OCI-LY7 (cell line): ENCODE results near the gene PCED1B. TPM values are rescaled to one million over a fixed set of nuclear protein-coding genes. Genes with fewer than 3 reads are reported as not detected.

Experiments
- BruUV-seq: library from RNA; stranded (reverse); fragments of 400-500 nt; replicated peaks from 2 replicates; lab custom pipeline; 2021; lab: Mats Ljungman, UMichigan
- CTCF ChIA-PET: fragments of 300-600 bp; sonication (Branson Sonifier 250); formaldehyde crosslinking; loops from one replicate; lab custom pipeline; 2022; ENCODE audit warnings: antibody characterized with exemption; ENCODE audit not compliant: unreplicated experiment; lab: Charles Lee
- POLR2A ChIA-PET: fragments of 300-600 bp; sonication (Branson Sonifier 250); formaldehyde crosslinking; loops from one replicate; lab custom pipeline; 2022; ENCODE audit warnings: antibody characterized with exemption; lab: Charles Lee
- DNase-seq: peaks from one replicate; pipeline ENCODE4 v3.0.0-alpha.2; 2015; ENCODE audit warnings: low spot score
- H2AFZ ChIP-seq: fragments of 200-600 bp; sonication (generic), shearing (Covaris generic); 2 replicates; pipeline ENCODE4 v1.6.1; 2014; ENCODE audit warnings: mild to moderate bottlenecking, antibody characterized with exemption, low read length, moderate library complexity
- H3K27ac ChIP-seq: fragments of 200-600 bp; sonication (generic); 2 replicates; pipeline ENCODE4 v1.5.1; 2014; ENCODE audit warnings: mixed run types, low read depth, mild to moderate bottlenecking, moderate library complexity, low read length, inconsistent platforms; ENCODE audit not compliant: poor library complexity, severe bottlenecking
- H3K36me3 ChIP-seq: fragments of 200-600 bp; sonication (generic); 2 replicates; pipeline ENCODE4 v1.6.1; 2014; ENCODE audit warnings: mild to moderate bottlenecking, antibody characterized with exemption, low read length, moderate library complexity, mixed read lengths; ENCODE audit not compliant: insufficient read depth
- H3K4me1 ChIP-seq: fragments of 200-600 bp; sonication (generic); 2 replicates; pipeline ENCODE4 v1.5.1; 2014; ENCODE audit warnings: mild to moderate bottlenecking, low read length; ENCODE audit not compliant: insufficient read depth, poor library complexity, severe bottlenecking
- H3K4me2 ChIP-seq: fragments of 200-600 bp; sonication (generic); 2 replicates; pipeline ENCODE4 v1.6.1; 2014; ENCODE audit warnings: mild to moderate bottlenecking, low read length
- H3K4me3 ChIP-seq: fragments of 200-600 bp; sonication (generic); 2 replicates; pipeline ENCODE4 v1.5.1; 2014; ENCODE audit warnings: mild to moderate bottlenecking, low read depth, low read length; ENCODE audit not compliant: poor library complexity, severe bottlenecking
- H3K79me2 ChIP-seq: fragments of 200-600 bp; sonication (generic); 2 replicates; pipeline ENCODE4 v1.6.1; 2016; ENCODE audit warnings: low read depth, mild to moderate bottlenecking, low read length, moderate library complexity, mixed read lengths; ENCODE audit not compliant: insufficient read depth
- H3K9me2 ChIP-seq: fragments of 200-600 bp; sonication (generic); 2 replicates; pipeline ENCODE4 v1.6.1; 2016; ENCODE audit warnings: mild to moderate bottlenecking, low read length, mixed read lengths; ENCODE audit not compliant: insufficient read depth
- H3K9me3 ChIP-seq: fragments of 200-600 bp; sonication (generic); 2 replicates; pipeline ENCODE4 v1.6.1; 2014; ENCODE audit warnings: mild to moderate bottlenecking, mixed run types, low read length, mixed read lengths
- H4K20me1 ChIP-seq: fragments of 200-600 bp; sonication (generic); 2 replicates; pipeline ENCODE4 v1.6.1; 2014; ENCODE audit warnings: mild to moderate bottlenecking, antibody characterized with exemption, low read length, moderate library complexity, mixed read lengths; ENCODE audit not compliant: insufficient read depth
- CTCF ChIP-seq: fragments of 200-600 bp; sonication (generic); conservative IDR thresholded peaks from 2 replicates; pipeline ENCODE4 v1.5.1; 2014; ENCODE audit warnings: mild to moderate bottlenecking, antibody characterized with exemption, low read length, moderate library complexity, mixed read lengths
- EZH2phosphoT487 ChIP-seq: fragments of 200-600 bp; sonication (generic); IDR thresholded peaks from 2 replicates; pipeline ENCODE4 v1.6.1; 2018; ENCODE audit warnings: low read depth, borderline replicate concordance, mild to moderate bottlenecking, mixed run types, antibody characterized with exemption, low read length, moderate library complexity, mixed read lengths
- intact Hi-C: fragments of 100-400 bp; cut with micrococcal nuclease; formaldehyde crosslinking; loops from one replicate; pipeline ENCODE4 v1.10.0; 2022; ENCODE audit not compliant: unreplicated experiment
- total RNA-seq, 2 experiments: library from RNA; depleted of rRNA in 1 of 2; stranded (reverse); fragments of >200 nt in 1 of 2; shearing (Covaris generic) in 1 of 2; gene quantifications; 2 replicates each; pipeline ENCODE4 v1.2.3, GENCODE V29; 2014 to 2022

Gene PCED1B
- total RNA-seq, 2 experiments from 2014 or later = 8.4 to 24.3 TPM

- BruUV-seq = no TSS peak
- no peaks in the 10 kb centered on the region for H3K4me1 ChIP-seq
- H3K4me3 ChIP-seq = no peak overlapping the region
- H3K79me2 ChIP-seq = no peaks in the 10 kb centered on the region
- no peak overlapping the region for H2AFZ ChIP-seq
- no peak overlapping the region for H3K27ac ChIP-seq
- TF ChIP-seq CTCF (no peak), EZH2phosphoT487 (no peak)
- intact Hi-C loops = no loop called here
- DNase-seq = no peak
- H3K9me3 ChIP-seq = no peaks in the 10 kb centered on the region
- no peaks in the 10 kb centered on the region for H4K20me1 ChIP-seq
- no peaks in the 10 kb centered on the region for H3K36me3 ChIP-seq
- ChIA-PET POLR2A (interaction anchor here (0.6 kb wide), 1 partner anchor 26 kb away, joined by 6 read pairs; no protein-coding TSS in a partner anchor), CTCF (no interaction called here)
- no peaks in the 10 kb centered on the region for H3K9me2 ChIP-seq
- H3K4me2 ChIP-seq = no peak overlapping the region
Measured at GRCh38 chr12:47120736-47121135, 41.3 kb downstream of the PCED1B start.

GRCh38 chr12:47121146-47121545, 41.7 kb downstream of the PCED1B start:
- Histone ChIP-seq H2AFZ (no peak overlapping the region), H4K20me1 (no peaks in the 10 kb centered on the region), H3K79me2 (no peaks in the 10 kb centered on the region), H3K9me3 (no peaks in the 10 kb centered on the region), H3K27ac (no peak overlapping the region), H3K9me2 (no peaks in the 10 kb centered on the region), H3K36me3 (no peaks in the 10 kb centered on the region), H3K4me1 (no peaks in the 10 kb centered on the region), H3K4me3 (no peak overlapping the region), H3K4me2 (no peak overlapping the region)
- BruUV-seq = no TSS peak
- TF ChIP-seq EZH2phosphoT487 (no peak), CTCF (no peak)
- intact Hi-C loops = no loop called here
- no peak for DNase-seq
- POLR2A ChIA-PET = no interaction called here
- CTCF ChIA-PET = no interaction called here

GRCh38 chr12:47122602-47123001, 43.2 kb downstream of the PCED1B start:
- Histone ChIP-seq H3K9me3 (no peaks in the 10 kb centered on the region), H3K4me1 (no peaks in the 10 kb centered on the region), H4K20me1 (no peaks in the 10 kb centered on the region), H3K9me2 (no peaks in the 10 kb centered on the region), H3K79me2 (no peaks in the 10 kb centered on the region), H3K4me2 (no peak overlapping the region), H2AFZ (no peak overlapping the region), H3K36me3 (no peaks in the 10 kb centered on the region), H3K27ac (no peak overlapping the region), H3K4me3 (no peak overlapping the region)
- TF ChIP-seq CTCF (no peak), EZH2phosphoT487 (no peak)
- no TSS peak for BruUV-seq
- no peak for DNase-seq
- POLR2A ChIA-PET = interaction anchor here (0.6 kb wide), 1 partner anchor 14 kb away, joined by 3 read pairs; no protein-coding TSS in a partner anchor
- intact Hi-C loops = no loop called here
- CTCF ChIA-PET = no interaction called here
